Measurements from ENCODE around the gene CATSPER4. TPM values are rescaled to one million over a fixed set of nuclear protein-coding genes. Genes with fewer than 3 reads are reported as not detected.

CATSPER4 gene
- total RNA-seq, 1 donor from 2014 or later: not detected

DNA sequence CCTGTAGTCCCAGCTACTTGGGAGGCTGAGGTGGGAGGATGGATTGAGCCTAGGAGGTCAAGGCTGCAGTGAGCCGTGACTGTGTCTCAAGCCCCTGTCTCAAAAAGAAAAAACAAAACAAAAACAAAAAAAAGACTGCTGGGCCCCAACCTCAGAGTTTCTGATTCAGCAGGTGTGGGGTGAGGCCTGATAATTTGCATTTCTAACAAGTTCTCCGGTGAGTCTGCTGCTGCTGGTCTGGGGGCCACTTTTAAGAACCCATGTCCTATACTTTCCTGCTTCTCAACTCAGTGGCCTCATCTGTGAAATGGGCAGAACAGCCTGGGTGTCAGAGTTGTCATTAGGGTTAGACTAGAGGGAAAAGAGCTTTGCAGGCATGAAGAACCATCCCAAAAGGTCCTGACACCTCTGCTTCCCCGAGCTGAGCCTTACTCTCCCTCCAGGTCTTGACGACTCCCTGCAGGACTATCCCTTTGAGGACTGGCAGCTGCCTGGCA lies 10.3 kb upstream of the CATSPER4 start:
- H3K36me3 Mint-ChIP-seq (ENCODE audit: insufficient read depth): peaks cover 3% of the 10 kb centered on the region
- H3K4me3 Mint-ChIP-seq (ENCODE audit: low read depth): no peak overlapping the region
- TF ChIP-seq, protein P1, sequence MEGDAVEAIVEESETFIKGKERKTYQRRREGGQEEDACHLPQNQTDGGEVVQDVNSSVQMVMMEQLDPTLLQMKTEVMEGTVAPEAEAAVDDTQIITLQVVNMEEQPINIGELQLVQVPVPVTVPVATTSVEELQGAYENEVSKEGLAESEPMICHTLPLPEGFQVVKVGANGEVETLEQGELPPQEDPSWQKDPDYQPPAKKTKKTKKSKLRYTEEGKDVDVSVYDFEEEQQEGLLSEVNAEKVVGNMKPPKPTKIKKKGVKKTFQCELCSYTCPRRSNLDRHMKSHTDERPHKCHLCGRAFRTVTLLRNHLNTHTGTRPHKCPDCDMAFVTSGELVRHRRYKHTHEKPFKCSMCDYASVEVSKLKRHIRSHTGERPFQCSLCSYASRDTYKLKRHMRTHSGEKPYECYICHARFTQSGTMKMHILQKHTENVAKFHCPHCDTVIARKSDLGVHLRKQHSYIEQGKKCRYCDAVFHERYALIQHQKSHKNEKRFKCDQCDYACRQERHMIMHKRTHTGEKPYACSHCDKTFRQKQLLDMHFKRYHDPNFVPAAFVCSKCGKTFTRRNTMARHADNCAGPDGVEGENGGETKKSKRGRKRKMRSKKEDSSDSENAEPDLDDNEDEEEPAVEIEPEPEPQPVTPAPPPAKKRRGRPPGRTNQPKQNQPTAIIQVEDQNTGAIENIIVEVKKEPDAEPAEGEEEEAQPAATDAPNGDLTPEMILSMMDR (IDR thresholded peaks at IDR 0.05; ENCODE audit: unreplicated experiment): no peak
- H3K9me3 Mint-ChIP-seq (ENCODE audit: low read depth): no peaks in the 10 kb centered on the region
- H3K27me3 Mint-ChIP-seq: no peaks in the 10 kb centered on the region
- DNase-seq (ENCODE audit: low spot score, unreplicated experiment): no peak
- no peak overlapping the region for H3K27ac Mint-ChIP-seq
- peaks cover 8% of the 10 kb centered on the region for H3K4me1 Mint-ChIP-seq (ENCODE audit: low read depth)

DNA sequence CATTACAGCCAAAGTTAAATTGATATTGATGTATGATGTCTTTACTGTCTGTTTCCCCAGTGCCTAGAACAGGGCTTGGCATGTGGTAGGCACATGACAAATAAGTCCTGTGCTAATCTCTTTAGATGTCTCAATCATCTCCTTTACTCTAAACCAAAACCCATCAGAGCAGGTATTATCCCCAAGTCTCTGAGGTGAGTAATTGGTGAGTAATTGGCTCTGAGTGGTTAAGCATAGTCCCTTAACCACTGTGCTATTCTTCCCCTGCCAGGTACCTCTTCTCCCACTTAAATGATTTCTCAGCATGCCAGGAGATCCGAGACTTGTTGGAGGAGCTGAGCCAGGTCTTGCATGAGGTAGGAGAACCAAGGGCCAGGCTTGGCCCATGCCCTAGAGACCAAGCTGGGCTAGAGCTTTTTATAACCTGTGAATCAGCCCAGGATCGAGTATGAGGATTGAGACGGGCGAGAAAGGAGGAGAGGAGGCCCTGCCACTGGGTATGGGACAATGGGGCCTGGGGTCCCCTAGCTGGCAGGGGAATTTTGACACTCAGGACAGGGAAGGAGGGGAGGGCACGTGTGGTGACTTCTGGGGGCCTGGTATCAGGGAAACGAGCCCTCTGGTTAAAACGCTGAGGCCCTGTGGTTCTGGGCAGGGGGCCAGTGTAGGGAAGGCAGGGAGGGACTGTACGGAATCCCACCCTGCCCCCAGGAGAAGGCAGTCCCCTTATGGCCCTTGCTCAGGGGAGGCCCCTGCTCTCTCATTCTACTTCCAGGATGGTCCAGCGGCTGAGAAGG lies 8.6 kb upstream of the CATSPER4 start:
- Mint-ChIP-seq H3K27me3 (no peaks in the 10 kb centered on the region), H3K9me3 (ENCODE audit: low read depth) (no peaks in the 10 kb centered on the region), H3K4me3 (ENCODE audit: low read depth) (no peak overlapping the region), H3K36me3 (ENCODE audit: insufficient read depth) (peaks cover 6% of the 10 kb centered on the region), H3K27ac (no peak overlapping the region), H3K4me1 (ENCODE audit: low read depth) (peaks cover 8% of the 10 kb centered on the region)
- no peak for DNase-seq (ENCODE audit: low spot score, unreplicated experiment)
- TF ChIP-seq, protein P1 (IDR thresholded peaks at IDR 0.05; ENCODE audit: unreplicated experiment): no peak

DNA sequence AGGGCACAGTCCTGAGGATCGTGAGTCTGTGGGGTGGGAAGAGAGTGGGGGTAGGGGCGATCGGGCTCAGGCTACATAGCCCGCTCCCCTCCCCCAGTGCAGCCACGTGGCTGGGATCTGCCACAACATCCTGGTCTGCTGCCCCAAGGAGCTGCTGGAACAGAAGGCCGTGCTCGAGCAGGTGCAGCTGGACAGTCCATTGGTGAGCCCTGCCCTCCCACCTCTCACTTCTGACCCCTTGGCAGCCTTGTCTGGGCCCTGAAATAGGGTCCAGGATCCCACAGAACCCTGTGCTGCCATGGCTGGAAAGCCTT lies 8.1 kb upstream of the CATSPER4 start:
- H3K27ac Mint-ChIP-seq: no peak overlapping the region
- H3K4me3 Mint-ChIP-seq (ENCODE audit: low read depth): no peak overlapping the region
- no peak for DNase-seq (ENCODE audit: low spot score, unreplicated experiment)
- H3K4me1 Mint-ChIP-seq (ENCODE audit: low read depth): peaks cover 6% of the 10 kb centered on the region
- H3K36me3 Mint-ChIP-seq (ENCODE audit: insufficient read depth): peaks cover 9% of the 10 kb centered on the region
- no peaks in the 10 kb centered on the region for H3K9me3 Mint-ChIP-seq (ENCODE audit: low read depth)
- TF ChIP-seq, protein P1 (IDR thresholded peaks at IDR 0.05; ENCODE audit: unreplicated experiment): no peak
- no peaks in the 10 kb centered on the region for H3K27me3 Mint-ChIP-seq

DNA sequence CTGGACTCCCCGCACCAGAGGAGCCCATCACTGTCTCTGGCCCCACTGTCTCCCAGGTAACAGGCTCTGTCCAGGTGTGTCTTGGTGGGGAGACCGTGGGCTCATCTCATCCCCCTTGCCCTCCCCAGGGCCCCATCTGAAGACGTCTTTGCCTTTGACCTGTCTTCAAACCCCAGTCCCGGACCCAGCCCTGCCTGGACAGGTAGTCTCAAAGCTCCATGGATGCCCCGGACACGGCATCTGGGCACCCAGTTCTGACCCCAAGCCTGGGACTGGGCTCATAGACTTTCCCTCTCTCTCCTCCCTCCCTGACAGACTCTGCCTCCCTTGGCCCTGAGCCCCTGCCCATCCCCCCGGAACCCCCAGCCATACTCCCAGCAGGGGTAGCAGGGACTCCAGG lies 6.3 kb upstream of the CATSPER4 start:
- no peak for DNase-seq (ENCODE audit: low spot score, unreplicated experiment)
- H3K36me3 Mint-ChIP-seq (ENCODE audit: insufficient read depth): peaks cover 9% of the 10 kb centered on the region
- TF ChIP-seq, protein P1 (IDR thresholded peaks at IDR 0.05; ENCODE audit: unreplicated experiment): no peak

DNA sequence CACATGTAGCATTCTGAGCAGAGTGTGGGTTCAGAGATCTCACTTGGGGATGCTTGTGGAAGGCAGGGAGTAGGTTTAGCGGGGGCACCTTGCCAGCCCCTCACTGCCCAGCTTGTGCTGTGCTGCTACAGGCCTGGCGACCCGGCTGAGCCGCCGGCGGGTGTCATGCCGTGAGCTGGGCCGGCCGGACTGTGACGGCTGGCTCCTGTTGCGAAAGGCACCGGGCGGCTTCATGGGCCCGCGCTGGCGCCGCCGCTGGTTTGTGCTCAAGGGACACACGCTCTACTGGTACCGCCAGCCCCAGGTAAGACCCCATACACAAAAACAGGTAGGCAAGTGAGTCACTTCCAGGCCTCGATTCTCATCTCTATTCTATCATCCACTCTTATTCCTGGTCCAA lies 5.5 kb upstream of the CATSPER4 start:
- Mint-ChIP-seq H3K27ac (no peak overlapping the region), H3K27me3 (no peaks in the 10 kb centered on the region), H3K9me3 (ENCODE audit: low read depth) (no peaks in the 10 kb centered on the region), H3K36me3 (ENCODE audit: insufficient read depth) (peaks cover 13% of the 10 kb centered on the region), H3K4me1 (ENCODE audit: low read depth) (no peaks in the 10 kb centered on the region), H3K4me3 (ENCODE audit: low read depth) (no peak overlapping the region)
- no peak for DNase-seq (ENCODE audit: low spot score, unreplicated experiment)
- TF ChIP-seq, protein P1 (IDR thresholded peaks at IDR 0.05; ENCODE audit: unreplicated experiment): no peak

More for the DNA sequence above, 6.3 kb upstream of the CATSPER4 start:
- H3K27ac Mint-ChIP-seq: no peak overlapping the region
- H3K4me3 Mint-ChIP-seq (ENCODE audit: low read depth): no peak overlapping the region
- no peaks in the 10 kb centered on the region for H3K27me3 Mint-ChIP-seq
- no peaks in the 10 kb centered on the region for H3K9me3 Mint-ChIP-seq (ENCODE audit: low read depth)
- H3K4me1 Mint-ChIP-seq (ENCODE audit: low read depth): no peaks in the 10 kb centered on the region
